HG03460 (cell line): ENCODE data around the gene JOSD2.

Experiments
- ATAC-seq: cut with Tn5 transposase; IDR thresholded peaks from one replicate; pipeline ENCODE4 v1.9.1; 2021; ENCODE audit not compliant: unreplicated experiment

JOSD2 gene, protein sequence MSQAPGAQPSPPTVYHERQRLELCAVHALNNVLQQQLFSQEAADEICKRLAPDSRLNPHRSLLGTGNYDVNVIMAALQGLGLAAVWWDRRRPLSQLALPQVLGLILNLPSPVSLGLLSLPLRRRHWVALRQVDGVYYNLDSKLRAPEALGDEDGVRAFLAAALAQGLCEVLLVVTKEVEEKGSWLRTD

DNA sequence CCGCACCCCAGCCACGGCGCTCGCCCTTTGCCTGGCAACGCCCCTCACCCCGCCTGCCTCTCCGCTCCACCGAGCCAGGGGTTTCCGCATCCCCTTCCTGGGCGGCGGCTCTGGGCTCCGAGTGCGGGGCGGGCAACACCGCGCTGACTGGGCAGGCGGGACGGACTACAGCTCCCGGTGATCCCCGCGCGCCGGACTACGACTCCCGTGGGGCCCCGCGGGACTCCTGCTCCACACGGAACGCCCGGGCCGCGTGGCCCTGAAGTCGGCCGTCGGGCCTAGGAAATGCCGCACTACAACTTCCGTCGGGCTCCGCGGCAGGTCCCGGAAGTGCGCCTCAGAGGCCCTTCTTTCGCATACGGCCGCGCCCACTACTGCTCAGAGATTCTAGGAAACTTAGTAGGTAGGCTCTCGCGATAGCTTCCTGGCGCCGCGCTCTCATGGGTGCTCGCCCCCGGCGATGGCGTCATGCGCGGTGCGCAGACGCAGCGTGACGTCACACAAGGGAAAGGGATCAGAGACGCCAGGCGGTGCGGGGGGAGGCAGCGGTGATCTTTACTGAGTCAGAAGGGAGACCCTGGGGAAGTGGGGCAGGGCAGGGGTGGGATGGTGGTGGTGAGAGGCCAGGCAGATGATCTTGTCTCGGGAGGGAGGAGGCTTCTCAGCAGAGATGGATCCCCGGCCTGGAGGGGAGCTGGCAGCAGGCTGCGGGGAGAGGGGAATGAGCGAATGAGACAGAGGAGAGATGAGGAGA, at the start of gene JOSD2:
TSS of gene JOSD2 (minus strand) at position 123 of the 754 bp plus-strand sequence. CDS start 760 bp downstream, outside the sequence.
- ATAC-seq, result peak; percentile 74

DNA sequence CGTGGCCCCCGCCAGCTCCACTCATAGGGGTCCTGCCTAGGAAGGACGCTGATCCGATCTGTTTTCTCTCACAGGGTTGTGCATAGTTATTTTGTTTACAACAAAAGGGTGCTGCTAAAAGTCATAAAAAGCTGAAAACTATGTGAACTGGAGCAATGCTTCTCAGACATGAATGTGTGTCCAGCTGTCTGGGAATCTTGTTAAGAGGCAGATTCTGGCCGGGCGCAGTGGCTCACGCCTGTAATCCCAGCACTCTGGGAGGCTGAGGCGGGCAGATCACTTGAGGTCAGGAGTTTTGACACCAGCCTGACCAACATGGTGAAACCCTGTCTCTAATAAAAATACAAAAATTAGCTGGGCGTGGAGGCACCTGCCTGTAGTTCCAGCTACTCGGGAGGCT, 48.6 kb upstream of the JOSD2 start:
- no peak for ATAC-seq

DNA sequence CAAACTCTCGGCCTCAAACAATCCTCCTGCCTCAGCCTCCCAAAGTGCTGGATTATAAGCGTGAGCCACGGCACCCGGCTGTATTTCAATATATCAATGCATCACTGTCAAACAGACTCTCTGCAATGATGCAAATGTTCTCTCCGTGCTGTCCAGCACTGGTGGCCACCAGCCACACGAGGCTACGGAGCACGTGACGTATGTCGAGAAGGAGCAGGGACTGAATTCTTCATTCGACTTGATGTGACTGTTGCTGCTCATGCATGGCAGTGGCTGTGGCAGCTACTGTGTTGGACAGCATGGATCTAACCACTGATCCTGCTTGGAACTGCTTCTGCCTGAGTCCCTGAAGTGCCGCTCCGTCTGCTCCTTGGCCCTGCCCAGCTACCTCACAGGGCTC, 47.5 kb upstream of the JOSD2 start:
- no peak for ATAC-seq

DNA sequence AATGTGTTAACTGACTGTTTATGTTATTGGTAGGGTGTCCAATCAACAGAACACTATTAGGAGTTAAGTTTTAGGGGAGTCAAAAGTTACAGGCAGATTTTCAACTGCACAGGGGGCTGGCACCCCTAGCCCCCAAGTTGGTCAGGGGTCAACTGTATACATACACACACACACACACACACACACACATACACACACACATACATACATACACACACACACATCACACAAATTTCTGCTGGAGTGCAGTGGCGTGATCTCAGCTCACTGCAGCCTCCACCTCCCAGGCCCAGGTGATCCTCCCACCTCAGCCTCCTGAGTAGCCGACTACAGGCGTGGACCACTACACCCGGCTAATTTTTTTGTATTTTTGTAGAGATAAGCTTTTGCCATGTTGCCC, 47.0 kb upstream of the JOSD2 start:
- no peak for ATAC-seq

DNA sequence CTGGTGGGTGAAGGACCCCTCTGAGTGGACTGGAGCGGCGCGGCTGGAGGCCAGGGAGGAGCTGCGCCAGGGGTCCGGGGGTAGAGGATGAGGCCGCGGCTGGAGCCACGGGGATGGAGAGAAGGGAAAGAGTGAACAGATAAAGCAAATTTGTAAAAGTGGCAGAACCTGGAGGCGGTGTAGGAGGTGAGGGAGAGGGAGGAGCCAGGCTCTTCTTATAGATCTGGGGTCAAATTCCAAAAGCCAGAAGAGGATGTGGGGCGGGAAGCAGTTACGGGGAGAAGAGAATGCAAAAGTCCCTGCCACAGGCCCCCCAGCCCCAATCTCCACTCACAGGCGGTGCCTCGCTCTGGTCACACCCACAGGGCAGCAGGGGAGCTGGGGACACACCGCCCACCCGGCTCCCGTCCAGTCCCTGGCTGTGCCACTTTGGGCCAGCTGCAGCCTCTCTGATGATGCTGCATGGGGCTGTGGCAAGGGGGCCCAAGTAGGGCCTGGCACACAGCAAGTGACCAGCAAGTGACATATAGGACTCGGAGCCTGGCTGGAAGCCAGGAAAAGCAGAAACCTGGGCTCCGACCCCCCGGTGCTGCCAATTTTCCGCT, 46.1 kb upstream of the JOSD2 start:
- no peak for ATAC-seq

DNA sequence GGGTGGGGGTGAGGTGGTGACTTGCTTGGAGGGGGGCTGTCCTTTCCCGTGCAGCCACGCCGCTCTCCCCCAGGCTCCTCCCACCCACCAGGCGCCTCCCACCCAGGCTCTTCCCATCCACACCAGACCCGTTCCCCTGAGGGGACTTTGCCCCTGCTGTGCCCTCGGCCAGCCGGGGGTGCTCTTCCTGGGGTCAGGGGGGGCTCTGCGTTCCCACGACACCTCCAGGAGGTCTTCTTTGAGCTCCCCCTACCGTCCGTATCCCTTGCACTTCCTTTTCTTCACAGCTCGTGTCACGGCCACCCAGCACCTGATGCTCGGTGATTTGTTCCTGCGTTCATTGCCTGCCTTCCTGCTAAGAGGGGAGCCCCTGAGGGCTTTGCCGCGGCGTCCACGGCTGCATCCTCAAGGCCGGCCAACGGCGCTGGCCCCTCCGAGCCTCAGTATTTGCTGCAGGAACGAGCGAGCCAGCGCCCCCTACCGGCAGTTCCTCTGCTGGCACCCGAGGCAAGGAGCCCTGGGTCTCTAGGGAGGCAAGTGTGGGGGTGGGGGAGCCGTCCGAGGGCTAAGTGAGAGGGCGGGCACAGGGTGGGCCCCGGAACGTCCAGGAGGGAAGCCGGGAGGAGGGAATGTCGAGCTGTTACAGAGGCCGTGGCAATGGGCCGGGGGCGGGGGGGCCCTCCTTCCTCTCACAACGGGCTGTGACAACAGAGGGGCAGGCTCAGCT, 45.5 kb upstream of the JOSD2 start:
- no peak for ATAC-seq

DNA sequence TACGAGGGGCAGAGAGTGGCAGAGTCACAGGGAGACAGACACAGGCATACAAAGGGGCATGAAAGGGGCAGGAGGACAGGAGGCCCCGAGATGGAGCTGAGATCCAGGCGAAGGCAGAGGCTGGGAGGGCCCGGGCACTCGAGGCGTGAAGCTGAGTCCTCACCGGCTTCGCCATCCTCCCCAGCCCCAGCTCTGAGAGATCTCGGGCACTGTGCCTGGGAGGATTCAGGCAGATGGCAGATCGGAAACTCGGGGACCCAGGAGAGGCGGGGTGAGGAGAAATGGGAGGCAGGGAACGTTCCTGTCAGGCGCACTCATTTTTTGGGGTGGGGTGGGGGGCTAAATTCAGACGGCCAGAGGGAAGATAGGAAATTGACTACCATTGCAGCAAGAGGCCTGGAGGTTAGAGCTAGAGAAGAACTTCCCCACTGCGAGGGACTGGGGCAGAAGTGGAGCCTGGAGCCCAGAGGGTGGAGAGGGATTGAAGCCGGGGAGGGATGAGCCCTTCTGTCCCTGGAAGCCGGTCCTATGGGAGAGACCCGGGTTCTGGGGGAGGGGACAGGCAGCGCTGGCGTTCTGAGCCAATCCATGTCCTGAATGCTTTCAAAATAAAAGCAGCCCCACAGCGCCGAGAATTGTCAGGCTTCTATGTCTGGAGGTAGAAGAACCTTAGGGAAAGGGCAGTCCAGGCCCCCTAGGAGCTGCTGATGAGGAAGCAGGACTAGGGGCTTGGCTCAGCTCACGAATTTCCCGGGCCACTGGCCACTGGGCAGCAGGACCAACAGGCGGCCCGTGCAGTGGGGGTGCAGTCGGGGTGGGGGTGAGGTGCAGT, 44.7 kb upstream of the JOSD2 start:
- ATAC-seq, result no peak

DNA sequence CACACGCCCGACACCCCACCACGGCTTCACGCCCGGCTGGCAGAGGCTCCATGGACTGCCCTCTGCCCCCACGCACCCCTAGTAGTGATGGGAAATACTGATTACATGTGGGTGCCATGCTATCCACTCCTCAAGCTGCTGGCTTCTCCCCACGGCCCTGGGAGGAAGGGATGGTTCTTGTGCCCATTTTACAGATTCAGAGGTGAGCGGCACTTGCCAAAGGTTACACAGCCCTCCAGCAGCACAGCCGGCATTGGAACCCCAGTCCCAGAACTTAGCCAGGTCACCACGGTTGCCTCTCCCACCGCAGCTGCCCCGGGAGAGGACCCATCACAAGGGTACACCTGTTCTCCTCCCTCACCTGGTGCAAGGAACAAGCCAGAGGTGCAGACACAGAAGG, 44.0 kb upstream of the JOSD2 start:
- ATAC-seq, result no peak

DNA sequence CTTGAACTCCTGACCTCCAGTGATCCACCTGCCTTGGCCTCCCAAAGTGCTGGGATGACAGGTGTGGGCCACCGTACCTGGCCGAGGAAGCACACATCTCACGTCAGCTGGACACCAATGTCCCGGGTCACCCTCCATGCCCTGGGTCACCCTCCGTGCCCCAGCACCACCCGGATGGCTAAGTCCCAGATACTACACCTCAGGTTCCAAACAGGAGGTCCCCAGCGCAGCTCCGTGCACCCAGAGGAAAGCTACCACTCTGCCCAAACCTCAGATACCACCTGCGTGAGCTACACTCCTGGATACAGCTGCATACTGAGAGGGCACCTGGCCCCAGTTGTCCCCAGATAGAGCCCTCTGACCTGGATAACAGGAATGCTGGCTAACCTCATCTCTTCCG, 43.2 kb upstream of the JOSD2 start:
- ATAC-seq, result no peak

DNA sequence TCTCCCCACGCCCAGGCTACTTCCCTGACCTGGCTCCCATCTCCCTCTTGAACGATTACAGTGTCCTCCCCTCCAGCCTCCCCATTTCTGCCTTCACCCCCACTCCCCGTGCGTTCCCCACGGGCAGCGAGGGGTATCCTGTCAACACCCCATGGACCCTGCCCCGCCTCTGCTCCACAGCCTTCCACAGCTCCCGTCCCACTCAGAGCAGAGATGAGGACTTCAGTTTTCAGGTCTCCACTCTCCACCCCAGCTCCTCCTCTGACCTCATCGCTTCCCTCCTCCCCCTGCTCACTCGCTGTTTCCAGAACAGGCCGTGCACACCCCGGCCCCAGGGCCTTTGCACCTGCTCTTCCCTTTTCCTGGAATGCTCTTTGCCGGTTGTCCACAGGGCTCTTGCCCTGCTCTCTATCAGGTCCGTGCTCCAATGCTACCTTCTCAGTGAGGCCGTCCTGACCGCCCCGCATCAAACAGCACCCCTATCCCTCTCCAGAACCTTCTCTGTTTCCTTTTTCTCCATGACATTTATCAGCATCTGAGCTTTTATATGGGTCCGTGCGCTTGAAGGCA, 42.2 kb upstream of the JOSD2 start:
- no peak for ATAC-seq

DNA sequence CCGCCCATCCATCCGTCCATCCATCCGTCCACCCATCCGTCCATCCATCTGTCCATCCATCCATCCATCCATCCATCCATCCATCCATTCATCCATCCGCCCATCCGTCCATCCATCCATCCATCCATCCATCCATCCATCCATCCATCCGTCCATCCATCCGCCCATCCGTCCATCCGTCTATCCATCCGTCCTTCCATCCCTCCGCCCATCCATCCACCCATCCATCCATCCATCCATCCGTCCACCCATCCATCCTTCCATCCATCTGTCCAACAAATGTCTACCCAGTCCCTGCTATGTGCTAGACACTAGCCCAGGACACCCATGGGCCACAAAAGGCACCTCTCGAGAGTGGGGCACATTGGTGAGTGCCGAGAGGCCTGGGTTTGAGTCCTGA, 41.5 kb upstream of the JOSD2 start:
- no peak for ATAC-seq

DNA sequence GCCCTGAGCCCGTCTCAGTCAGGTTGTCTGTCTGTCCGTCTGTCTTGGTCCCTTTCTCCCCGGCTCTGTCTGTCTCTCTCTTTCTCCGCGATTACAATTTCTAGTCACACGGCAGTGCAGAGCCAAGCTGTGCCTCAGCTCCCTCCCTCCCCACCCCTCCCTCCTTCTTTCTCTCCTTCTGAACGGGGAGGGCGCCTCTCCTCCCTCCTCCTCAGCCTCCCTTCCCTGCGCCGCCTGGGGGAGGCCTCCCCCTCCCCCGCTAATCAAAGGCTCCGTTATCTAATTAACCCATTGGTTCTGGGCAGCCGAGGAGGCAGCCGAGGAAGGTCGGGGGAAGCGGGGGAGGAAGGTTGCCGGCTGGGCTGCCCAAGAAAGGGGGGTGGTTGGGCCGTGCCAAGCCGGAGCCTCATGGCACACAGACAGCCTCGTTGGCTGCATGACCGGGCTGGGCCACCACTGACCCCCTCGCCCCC, 40.8 kb upstream of the JOSD2 start:
- no peak for ATAC-seq

DNA sequence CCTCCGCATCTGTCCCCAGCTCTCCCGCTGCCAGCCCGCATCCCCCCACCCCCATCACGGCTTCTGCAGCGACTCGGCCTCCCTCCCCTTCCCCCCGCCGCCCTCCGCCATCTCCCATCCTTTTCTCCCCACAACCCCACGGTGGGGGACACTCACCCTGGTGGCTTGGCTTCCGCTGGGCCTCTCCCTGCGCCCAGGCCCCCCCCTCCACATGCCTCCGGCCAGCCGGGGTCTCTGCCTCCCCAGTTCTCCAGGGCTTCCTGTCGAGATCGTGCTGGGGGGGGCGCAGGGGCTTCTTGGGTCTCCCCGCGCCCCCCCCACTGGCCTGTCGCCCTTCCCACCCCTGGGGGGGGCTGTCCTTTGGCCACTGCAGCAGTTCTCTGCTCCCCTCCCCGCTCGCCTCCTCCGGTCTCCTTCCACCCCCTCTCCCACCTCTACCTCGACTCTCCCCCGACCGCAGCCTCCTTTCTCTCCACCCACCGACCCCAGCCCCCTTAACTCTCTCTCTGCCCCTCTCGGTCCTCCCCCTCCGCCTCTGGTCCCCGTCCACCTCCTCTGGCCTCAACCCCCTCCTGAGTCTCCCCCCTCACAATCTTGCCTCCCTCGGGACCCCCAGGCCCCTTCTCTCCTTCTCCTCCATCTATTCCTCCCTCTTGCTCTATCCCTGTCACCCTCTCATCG, 40.2 kb upstream of the JOSD2 start:
- ATAC-seq, result no peak

DNA sequence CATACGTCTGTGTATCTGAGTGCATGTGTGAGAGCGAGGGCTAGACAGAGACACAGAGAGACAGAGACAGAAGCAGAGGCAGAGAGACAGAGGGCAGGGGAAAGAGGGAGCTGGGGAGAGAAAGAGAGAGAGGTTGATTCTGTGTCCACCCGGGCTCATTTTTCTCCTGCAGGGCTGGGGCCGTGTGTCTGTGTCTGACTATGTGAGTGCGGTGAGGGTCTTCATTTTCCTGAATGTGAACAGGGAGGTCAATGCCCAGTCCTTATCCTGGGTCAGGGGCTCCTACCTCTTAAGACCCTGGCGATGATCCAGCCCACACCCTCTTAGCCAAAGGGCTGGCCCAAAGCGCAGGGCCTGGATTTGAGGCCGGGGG, 39.6 kb upstream of the JOSD2 start:
- no peak for ATAC-seq

DNA sequence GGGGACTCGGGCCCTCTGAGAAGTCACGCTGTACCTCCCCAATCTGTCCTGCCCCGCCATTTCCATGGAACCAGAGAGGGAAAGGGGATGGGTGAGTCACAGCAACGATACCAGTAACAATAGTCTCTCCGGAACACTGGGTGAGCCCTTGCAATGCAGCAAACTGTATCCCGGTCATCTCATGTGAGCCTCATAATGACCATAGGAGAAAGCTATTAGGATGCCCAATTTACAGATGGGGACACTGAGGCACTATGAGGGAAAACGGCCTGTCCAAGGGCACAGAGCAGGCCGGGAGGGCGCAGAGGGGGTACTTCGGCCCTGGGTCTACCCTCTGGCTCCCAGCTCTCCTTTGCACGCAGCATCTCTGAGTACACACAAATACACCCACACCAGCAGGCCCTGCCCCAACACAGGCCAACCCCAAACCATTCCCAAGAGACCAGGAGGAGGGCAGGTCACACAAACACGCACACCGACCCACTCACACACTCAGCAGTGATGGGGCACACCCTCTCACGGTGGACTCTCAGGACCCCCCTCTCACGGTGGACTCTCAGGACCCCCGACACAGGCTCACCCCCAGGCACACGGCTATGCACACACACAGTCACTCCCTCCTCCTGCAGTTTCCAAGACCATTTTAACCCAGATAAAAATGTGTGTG, 39.1 kb upstream of the JOSD2 start:
- no peak for ATAC-seq

DNA sequence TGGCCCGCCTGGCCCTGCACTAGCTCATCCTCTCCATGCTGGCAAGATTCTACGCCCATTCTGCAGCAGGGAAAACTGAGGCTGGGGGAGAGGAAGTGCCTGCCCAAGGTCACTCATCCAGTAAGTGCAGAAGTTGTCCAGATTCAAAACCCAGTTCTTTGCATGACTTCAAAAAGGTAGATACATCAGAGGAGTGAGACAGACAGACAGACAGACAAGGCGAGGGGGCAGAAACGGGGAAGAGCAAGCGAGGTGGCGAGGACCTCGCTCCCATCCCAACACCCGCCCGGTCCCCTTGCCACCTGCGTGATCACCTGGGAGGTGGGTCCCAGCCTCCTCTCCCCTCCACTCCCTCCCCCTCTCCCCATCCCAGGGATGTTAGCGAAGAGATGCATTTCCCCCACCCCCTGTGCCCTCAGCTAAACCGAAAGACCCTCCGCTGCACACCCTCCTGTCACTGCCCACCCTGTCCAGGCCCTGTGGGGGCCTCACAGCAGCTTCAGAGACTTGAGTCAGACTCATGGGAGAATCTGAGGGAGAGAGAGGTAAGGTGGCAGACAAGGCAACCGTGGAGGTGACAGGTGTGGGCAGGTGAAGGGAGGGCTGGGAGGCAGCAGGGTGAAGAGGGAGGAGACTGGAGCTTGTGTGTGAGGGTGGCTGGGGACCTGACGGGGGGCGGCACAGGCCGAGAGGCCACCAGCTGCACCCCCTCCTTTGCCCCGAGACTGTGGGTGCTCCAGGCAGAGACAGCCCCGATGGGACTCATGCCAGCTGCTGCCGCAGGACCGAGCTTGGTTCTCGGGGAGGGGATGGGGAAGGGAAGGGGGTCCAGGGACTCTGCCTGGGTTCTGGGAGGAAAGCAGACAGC, 38.3 kb upstream of the JOSD2 start:
- no peak for ATAC-seq

DNA sequence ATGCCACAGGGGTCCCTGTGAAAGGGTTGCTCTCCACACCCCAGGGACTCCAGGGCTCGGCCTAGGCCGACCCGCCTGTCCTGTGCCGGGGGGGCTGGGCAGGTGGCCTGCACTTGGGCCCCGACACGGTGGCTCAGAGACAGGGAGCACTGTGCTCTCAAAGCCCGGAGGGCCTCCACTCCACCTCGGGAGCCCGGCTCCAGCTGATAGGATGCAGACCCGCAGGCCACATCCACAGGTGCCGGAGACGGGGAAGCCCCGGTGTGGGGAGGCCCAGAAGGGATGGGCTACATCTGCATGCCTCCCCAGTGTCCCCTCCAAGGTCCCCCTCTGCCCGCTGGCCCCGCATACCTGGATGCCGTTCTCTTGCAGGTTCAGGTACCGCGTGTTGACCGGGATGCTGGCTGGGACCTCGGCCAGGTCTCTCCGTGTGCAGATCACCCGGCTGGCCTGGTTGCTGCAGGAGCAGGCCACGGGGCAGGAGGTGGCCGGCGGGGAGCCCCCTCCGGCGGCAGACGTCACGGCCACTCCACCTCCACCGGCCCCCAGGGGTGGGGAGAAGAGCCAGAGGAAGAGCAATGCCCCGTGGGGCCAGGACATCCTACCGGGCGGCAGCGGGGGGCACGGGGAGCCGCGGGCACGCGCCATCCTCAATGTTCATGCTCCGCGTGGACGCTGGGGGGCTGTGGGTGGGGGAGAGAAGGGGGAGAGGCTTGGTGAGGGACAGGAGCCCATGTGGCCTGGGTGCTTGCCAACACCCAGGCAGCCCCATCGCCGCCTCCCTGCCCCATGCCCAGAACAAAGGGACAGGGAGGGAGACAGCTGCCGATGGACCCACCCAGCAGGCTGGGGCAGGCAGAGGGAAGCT, 37.4 kb upstream of the JOSD2 start:
- ATAC-seq, result no peak
